GM21528 (cell line): ENCODE measurements around the gene IMPG2.

Source experiments
- ATAC-seq: cut with Tn5 transposase; IDR thresholded peaks from one replicate; pipeline ENCODE4 v1.9.1; 2021; ENCODE audit warnings: mild to moderate bottlenecking, moderate library complexity; ENCODE audit not compliant: unreplicated experiment, low FRiP score

IMPG2 gene

DNA sequence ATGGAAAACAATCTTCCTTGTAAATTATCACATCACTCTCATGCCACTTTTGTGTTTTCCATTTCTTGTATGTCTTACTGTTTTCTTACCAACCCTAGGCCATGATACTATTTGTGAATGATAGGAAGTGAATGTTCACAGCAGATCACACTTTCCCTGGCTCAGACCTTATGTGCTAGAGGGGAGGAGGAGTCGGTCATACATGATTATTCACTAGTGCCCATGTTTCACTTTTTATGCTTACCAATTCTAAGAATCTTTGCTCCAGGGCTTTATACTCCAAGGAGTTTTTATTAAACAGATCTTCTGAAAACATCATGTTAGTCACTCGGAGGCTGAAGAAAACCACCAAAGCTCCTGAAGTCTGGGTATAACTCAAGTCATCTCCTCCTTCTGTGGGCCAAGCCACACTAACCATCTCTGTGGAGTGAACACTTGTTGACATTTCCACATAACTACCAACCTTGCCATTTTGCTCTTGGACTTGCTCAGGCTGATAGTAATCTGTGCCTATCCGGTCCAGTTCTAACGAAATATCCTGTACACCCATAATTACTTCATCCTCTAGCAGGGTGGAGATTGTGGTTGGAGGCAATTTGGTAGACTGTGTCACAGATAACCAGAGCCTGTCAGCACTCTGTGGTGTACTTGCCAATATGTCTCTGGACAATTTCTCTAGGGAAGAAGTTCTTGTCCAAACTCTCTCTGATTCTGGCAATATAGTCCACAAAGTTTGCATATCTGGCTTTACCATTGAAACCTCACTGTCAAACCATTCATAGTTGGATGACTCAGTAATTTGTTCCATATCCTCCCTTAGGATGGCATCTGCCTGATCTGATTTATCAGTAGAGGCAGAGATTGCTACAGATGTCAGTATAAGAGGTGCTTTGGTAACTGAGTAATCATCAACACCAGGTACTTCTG is 76.8 kb downstream of the IMPG2 start:
- ATAC-seq: no peak

DNA sequence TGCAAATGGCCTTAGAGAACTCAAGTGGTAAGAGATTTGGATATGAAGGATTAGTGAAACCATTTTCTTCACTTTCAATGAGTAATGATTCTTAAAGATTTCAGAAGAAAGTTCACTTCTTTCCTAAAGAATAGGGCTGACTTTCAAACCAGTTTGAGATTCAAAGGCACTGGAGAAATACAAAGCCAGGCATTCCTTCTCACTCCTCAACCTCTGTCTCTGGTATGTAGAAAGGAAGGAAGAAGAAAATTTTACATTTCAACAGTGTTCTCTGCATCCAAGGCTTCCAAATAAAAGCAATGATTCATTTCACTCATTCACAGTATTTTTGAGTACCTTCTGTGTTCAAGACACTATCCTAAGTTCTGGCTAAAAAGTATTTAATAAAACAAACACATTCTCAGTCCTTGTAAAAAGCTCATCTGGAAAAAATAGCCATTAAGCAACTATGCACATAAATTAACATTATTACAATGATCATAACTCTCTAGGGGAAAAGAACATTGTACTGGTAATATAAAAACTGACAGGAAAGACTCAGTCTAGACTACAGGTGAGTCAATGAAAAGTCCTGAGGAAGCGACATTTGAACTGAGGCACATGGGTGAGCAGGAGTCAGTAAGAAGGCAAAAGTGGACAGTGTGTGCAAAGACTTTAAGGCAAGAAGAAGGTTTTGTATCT is 79.5 kb downstream of the IMPG2 start:
- no peak for ATAC-seq

DNA sequence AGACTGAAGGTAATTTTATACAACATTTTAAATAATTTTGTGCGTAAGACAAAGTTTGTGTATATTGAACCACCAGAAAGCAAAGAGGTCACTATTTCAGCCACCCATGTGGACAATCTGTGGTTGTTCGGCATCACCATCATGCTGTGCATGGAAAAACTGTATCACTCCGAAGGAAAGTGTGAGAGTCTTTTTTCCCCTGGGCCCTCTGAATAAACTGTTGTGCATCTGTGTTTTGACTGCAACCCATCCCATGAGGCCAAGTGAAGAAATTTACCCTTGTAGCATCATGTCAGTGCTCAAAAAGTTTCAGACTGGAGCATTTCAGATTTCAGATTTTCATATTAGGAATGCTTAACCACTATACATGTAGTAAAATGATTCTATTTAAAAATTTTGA is 85.3 kb downstream of the IMPG2 start:
- no peak for ATAC-seq

DNA sequence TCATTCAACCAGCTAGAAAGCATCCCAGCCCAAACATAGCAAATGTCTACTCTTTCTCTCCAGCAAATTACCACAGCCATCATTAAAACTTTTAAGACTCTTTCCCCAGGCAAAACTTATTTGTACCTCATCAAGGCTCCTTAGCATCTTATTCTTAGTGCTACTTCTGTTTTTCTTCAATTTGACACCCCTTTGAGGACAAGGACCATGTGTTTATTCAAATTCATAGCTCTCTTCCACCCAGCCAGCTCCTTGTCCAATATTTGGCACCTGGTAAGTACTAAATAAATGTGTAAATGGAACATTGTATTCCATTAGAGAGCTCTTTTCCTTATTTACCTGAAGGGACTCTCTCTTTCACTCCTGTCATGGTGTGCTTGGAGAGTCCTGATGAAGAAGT is 89.8 kb downstream of the IMPG2 start:
- ATAC-seq: no peak

DNA sequence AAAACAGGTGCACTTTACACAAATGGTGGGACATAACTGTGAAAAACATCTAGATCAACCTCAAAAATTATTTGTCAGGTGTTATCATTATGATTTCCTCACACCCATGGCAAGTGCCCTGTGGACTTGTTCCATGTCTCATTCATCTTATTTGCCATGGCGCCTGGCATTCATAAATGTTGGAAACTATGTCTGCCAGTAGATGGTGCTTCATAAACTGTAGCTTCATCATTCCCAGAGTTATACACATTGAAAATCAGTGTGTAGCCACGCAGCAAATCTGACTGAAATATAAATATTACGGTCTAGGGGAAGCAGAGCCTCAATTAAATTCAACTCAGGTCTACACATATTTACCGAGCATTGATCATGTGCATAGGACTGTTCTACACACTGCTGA is 90.7 kb downstream of the IMPG2 start:
- ATAC-seq: no peak

DNA sequence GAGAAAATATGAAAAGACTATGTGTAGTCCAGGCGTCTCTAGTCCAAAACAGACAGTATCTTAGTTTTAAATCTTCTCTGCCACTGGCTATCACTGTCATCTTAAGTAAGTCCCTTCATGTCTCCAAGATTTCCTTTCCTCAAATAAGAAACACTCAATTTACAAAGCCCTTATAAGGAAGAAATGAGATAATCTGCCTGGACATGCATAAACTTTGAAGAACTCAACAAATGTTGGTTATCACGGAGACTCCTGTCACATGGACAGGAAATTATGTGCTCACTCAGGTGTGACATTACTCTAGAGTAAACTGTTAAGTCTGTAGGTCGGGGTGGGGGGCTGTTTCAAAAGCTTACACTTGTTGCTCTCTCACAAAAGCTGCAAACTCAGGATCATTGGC is 91.9 kb downstream of the IMPG2 start:
- ATAC-seq: no peak

DNA sequence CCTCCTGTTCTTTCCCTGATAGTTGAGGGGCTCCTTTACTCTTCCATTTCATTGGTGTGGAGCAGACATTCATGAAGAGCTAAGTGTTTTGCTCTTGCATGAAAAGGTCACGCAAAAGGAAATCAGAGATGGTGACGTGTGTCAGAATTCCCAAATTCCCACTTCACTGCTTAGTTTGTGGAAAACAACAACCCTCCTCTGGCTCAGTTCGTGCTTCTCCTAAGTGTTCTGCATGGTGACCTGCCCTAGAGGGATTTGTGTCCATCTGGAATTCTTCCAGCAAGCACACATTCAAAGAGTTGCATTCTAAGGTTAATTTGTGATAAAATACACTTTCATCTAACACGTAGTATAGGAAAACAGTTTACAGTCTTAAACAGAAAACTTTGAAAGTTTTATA is 95.6 kb downstream of the IMPG2 start:
- no peak for ATAC-seq

DNA sequence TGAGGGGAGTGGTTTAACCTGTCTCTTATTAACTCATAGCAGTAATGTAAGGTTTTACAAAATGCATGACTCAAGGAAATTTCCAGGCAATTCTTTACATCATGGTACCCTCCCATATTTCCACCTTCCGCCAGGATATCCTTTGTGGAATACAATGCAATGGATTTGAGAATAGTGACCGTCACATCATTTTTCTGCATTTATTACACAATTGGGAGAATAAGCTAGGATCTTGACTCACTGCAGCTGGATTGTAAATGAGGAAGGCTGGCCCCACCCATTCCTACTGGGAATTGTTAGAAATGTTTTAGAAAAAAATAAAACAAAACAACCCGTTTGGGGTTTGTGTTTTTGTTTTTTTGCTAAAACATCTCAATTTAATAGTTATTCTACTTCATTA is 97.4 kb downstream of the IMPG2 start:
- ATAC-seq: no peak

DNA sequence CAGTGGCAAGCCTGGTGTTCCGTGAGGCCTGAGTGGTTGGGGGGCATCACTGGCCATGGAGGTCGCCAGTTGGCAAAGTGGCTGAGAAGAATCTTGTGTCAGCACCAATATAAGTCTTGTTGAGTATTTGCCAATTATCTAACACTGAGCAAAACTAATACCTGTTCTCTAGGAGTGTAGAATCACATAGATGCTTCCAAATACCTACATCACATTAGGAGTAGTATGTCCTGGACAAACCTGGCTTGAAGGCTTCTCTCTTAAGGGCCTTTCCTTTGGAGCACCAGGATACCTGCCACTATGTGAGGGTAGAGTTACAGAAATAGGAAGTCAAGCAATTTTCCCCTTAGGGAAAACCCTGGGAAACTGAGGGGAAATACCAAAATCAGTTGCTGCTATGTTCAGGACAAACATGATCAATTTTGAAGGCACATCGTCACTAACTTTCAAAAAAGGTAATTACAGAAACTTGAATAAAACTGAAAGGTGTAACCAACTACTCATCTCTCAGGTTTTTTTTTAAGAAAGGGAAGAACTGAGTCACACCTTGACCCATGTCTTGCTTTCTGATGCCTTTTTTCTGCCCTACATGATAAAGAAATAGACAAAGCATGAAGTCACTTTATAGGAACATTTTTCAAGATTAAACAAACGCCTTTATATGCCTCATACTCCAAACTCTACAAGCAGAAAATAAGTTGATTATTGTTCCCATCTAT is 100.4 kb downstream of the IMPG2 start:
- ATAC-seq: no peak

DNA sequence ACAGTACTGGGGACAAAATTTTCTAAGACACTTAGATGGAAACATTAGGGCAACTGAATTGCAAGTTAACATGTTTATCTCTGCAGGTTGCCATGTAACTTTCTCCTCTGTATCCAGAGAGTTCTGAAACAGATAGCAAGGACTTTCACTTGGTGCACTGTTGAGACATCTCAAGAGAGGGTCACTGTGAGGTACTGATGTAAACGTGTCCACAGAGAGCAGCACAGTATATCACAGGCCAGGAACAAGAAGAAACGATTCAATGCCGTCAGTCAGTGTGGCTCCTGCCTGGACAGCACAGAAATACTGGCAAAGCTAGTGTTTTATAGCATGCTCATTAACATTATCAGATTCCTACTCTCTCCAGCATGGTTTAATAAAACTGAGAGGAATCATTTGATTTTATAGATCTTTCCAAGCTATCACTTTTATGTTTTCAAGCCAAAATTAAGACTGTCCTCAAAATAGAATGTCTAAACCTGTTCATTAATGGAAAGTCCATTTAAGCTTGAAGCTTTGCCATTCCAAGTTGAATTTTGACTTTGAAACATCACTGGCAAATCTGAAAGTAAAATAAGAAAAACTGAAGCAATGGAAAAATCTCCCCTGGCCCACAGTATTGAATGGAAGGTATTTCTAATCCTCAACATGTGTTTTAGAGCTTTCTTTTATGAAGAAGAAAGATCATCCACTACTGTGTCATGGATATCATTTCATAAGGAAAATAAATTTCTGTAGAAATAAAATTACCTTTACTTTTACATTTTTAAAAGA is 102.7 kb downstream of the IMPG2 start:
- ATAC-seq: no peak

DNA sequence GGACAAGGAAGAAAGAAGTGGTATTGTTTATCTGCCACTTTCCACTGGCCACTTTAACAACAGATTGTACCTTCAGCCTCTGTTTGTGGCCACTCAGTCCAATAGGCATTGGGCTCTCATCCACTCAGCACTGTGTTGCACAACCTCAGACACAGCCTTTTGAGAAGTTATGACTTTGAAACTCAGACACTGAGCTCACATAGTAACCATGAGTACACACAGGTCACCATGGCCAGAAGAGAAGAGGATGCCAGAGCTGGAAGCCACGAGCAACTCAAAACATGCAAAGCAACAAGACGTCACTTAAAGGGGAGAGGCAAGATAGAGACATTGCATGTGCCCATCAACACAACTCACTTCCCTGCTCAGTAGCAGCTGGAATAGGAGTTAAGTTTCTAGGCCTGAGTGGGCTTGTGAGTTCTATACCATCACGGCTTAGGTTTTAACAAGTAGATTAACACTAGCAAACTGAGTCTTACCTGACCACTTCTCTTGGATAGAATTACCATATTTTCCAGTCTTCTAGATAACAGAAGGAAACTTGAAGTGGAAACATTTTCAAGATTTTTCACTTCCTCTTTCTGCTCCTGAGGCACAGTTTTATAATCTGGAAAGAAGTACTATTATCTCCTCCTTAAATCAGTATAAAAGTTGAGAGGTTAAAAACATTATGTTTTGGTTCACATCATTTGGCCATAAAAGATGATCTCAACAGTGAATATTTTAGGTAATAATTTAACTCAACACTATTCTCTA is 103.5 kb downstream of the IMPG2 start:
- no peak for ATAC-seq

DNA sequence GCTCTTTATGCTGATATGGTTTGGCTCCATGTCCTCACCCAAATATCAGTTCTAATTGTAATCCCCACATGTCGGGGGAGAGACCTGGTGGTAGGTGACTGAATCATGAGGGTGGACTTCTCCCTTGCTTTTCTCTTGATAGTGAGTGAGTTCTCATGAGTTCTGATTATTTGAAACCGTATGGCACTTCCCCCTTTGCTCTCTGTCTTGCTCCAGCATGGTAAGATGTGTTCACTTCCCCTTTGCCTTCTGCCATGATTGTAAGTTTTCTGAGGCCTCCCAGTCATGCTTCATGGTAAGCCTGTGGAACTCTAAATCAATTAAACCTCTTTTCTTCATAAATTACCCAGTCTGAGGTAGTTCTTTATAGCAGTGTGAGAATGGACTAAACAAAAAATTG is 107.6 kb downstream of the IMPG2 start:
- ATAC-seq: no peak

DNA sequence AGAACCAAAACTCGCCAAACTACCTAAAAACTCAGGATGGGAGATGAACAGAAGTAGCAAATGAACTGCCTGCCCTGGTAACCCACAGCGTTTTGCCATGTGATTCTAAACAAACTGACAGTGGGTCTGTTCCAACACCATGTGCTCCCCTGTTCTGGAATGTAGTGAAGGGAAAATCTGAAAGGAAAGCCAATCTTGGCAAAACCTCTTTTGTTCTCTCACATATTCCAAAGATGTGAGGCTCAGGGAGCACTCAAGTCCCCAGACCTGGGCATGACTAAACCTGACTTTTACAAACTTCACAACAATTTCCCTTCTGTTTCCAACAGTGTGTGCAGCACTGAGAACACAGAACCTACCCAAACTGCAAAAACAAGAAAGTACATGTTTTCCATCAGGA is 116.1 kb downstream of the IMPG2 start:
- no peak for ATAC-seq

DNA sequence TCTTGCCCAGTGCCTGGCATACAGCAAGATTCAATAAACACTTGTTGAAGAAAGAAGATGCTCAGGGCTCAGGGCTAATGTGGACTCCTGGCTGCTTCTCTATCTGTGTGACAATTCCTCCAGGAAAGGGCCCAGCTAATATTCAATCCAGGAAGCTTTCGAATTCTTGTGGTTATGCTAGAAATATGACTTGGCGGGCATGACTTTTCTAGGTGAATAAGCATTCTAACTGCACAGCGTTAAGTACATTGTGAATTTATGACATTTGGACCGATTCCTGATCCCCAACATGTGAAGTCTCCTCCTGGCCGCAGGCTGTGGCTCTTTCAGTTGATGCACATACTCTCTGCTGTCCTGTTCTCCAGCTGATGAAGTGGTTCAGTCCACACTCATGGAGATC is 117.0 kb downstream of the IMPG2 start:
- ATAC-seq: no peak

DNA sequence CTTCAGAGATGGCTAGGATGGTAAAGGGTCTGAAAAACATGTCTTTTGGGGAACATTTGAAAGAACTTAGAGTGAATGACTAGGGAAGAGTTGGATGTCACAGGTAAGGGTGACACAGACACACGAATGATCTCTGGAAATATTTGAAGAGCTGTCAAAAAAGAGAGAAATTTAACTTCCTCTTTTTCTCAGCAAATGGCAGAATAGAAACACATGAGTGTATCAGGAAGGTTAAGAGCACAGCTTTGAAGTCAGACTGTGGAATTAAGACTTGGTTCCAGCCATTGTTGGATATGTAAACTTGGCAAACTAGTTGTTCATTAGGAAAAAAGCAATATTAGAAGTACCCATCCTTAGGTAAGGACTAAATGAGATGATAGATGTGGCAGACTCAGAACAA is 117.7 kb downstream of the IMPG2 start:
- no peak for ATAC-seq

DNA sequence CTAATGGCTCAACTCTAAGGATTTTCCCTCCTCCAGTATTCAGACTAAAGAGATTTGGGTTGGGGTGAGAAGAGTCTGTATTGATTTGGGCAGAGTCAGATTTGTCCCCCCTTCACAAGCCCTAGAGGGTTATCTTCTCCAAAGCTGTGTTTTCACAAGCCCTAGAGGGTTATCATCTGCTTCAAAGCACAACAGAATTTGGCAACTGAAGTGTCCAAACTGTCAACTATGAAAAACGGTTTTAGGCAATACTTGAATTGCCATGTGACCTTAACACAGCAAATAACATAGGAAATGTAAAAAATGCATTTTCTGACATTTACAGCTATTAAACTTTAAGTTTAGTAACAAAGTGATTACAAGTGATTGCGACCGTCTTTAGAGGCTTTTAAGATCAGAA is 119.9 kb downstream of the IMPG2 start:
- ATAC-seq: no peak

DNA sequence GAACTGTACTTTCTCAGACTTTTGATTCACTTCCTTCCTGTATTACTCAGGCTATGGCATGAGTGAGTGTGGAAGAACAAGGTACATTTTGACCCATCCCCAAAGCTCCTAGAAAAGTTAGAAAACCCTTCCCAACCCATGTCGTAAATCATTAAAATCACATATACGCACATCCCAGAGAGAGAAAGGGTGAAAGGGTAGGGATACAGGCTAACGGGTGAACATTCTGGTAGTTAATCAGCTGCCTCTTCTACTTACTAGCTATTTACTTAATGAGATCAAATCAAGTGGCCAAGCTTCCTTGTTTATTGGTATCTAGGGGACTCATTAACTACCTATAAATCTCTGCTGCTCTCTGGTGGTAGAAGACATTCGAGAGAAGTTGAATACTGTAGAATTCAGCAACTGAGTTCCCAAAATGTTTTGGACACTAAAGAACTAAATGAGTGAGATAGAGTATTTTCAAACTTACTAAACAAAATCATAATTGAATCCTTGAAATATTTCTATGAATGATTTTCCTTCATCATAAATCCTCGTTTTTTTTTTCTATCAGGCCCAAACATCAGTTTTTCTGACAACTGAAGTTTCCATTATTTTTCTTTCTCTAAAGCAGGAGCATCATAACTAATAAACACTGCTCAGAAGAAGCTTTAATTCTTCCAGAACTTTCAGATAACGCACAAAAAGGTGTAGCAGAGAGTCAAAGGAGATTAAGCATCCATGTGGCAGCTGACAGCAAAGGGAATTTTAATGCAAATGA is 124.2 kb downstream of the IMPG2 start:
- ATAC-seq: no peak

DNA sequence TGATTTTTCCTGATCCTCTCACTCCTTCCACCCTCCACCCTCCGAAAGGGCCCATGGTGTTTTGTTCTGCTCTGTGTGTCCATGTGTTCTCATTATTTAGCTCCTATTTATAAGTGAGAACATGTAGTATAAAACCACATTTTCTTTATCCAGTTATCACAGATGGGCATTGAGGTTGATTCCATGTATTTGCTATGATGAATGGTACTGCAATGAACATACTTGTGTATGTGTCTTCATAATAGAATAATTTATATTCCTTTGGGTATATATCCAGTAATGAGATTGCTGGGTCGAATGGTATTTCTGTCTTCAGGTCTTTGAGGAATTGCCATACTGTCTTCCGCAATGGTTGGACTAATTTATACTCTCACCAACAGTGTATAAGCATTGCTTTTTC is 126.0 kb downstream of the IMPG2 start:
- ATAC-seq: no peak

DNA sequence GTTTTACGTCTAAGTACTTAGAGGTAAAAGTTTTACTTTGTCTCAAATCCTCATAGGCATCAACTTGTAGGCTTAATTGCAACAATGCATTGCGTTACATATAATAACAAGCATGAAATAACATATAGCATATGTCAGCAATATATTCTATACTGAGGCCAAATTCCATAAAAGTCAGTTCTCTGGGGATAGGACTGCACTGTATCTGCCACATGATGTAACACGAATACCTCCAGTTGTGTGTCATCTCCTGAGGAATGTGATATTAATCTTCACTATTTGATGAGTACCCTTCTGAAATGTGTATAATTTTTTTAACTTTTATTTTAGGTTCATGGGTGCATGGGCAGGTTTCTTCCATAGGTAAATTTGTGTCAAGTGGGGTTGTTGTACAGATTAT is 126.4 kb downstream of the IMPG2 start:
- no peak for ATAC-seq
